Measurements from ENCODE around the gene SHROOM1. TPM values are rescaled to one million over a fixed set of nuclear protein-coding genes. Genes with fewer than 3 reads are reported as not detected.

The SHROOM1 gene
- total RNA-seq, 1 experiment from 2014 or later, result 23.3 TPM

- ChIA-PET POLR2A (ENCODE audit: unreplicated experiment) (interaction anchor here (0.7 kb wide), 2 partner anchors 18 to 82 kb away, joined by 5 to 14 read pairs; no protein-coding TSS in a partner anchor), CTCF (no interaction called here)
- no peak for DNase-seq
- no peak overlapping the region for H3K27ac ChIP-seq
- peaks cover 21% of the 10 kb centered on the region for H3K4me1 ChIP-seq (replicated peaks; ENCODE audit: insufficient read depth)
- no peak overlapping the region; the same call in 1 of the 2 replicates for H3K4me2 ChIP-seq
- H3K36me3 ChIP-seq (ENCODE audit: low read depth), result no peaks in the 10 kb centered on the region
- H2AFZ ChIP-seq, result no peak overlapping the region
- no TSS peak for BruUV-seq (replicated peaks)
- no peaks in the 10 kb centered on the region for H4K20me1 ChIP-seq (ENCODE audit: insufficient read depth)
- TF ChIP-seq EZH2 (IDR thresholded peaks at IDR 0.05; ENCODE audit: low read depth) (no peak), CTCF (conservative IDR thresholded peaks at IDR 0.05) (no peak)
- intact Hi-C loops (cut with micrococcal nuclease; ENCODE audit: unreplicated experiment), result no loop called here
- no peaks in the 10 kb centered on the region for H3K9me2 ChIP-seq (ENCODE audit: insufficient read depth)
- H3K27me3 ChIP-seq (ENCODE audit: insufficient read depth, low read depth), result no peaks in the 10 kb centered on the region
- H3F3A ChIP-seq (ENCODE audit: insufficient read depth, low read depth), result peaks cover 14% of the 10 kb centered on the region; the same call in 1 of the 2 replicates
- H3K4me3 ChIP-seq, result no peak overlapping the region
- H3K9me3 ChIP-seq (ENCODE audit: insufficient read depth, low read depth), result no peaks in the 10 kb centered on the region
- no peaks in the 10 kb centered on the region for H3K79me2 ChIP-seq (ENCODE audit: low read depth)
These were observed 15.0 kb downstream of the SHROOM1 start for GRCh38 chr5:132815454-132815853.

- H3F3A ChIP-seq (ENCODE audit: insufficient read depth, low read depth), result peaks cover 14% of the 10 kb centered on the region; the same call in 1 of the 2 replicates
- no TSS peak for BruUV-seq (replicated peaks)
- no peak for TF ChIP-seq EZH2 (IDR thresholded peaks at IDR 0.05; ENCODE audit: low read depth)
- TF ChIP-seq CTCF (conservative IDR thresholded peaks at IDR 0.05), result no peak
- no peaks in the 10 kb centered on the region for H3K9me3 ChIP-seq (ENCODE audit: insufficient read depth, low read depth)
- no peak overlapping the region for H3K4me2 ChIP-seq
- no peak overlapping the region for H3K27ac ChIP-seq
- H3K4me1 ChIP-seq (replicated peaks; ENCODE audit: insufficient read depth), result peaks cover 21% of the 10 kb centered on the region
- intact Hi-C loops (cut with micrococcal nuclease; ENCODE audit: unreplicated experiment), result no loop called here
- DNase-seq, result no peak
- H4K20me1 ChIP-seq (ENCODE audit: insufficient read depth), result no peaks in the 10 kb centered on the region
- H3K4me3 ChIP-seq, result no peak overlapping the region
- ChIA-PET CTCF (no interaction called here), POLR2A (ENCODE audit: unreplicated experiment) (interaction anchor here (0.7 kb wide), 2 partner anchors 17 to 81 kb away, joined by 5 to 14 read pairs; no protein-coding TSS in a partner anchor)
- no peaks in the 10 kb centered on the region for H3K27me3 ChIP-seq (ENCODE audit: insufficient read depth, low read depth)
- no peaks in the 10 kb centered on the region for H3K79me2 ChIP-seq (ENCODE audit: low read depth)
- H3K36me3 ChIP-seq (ENCODE audit: low read depth), result no peaks in the 10 kb centered on the region
- H2AFZ ChIP-seq, result no peak overlapping the region
- H3K9me2 ChIP-seq (ENCODE audit: insufficient read depth), result no peaks in the 10 kb centered on the region
These were observed 15.7 kb downstream of the SHROOM1 start for GRCh38 chr5:132814503-132815294.

- no peaks in the 10 kb centered on the region for H3K36me3 ChIP-seq (ENCODE audit: low read depth)
- no peaks in the 10 kb centered on the region for H3K9me2 ChIP-seq (ENCODE audit: insufficient read depth)
- POLR2A ChIA-PET (ENCODE audit: unreplicated experiment), result interaction anchor here (0.6 kb wide), 1 partner anchor 33 kb away, joined by 11 read pairs; no protein-coding TSS in a partner anchor
- H3K4me2 ChIP-seq, result no peak overlapping the region
- peaks cover 14% of the 10 kb centered on the region; the same call in 1 of the 2 replicates for H3F3A ChIP-seq (ENCODE audit: insufficient read depth, low read depth)
- no peak for TF ChIP-seq EZH2 (IDR thresholded peaks at IDR 0.05; ENCODE audit: low read depth)
- TF ChIP-seq CTCF (conservative IDR thresholded peaks at IDR 0.05), result no peak
- peaks cover 21% of the 10 kb centered on the region for H3K4me1 ChIP-seq (replicated peaks; ENCODE audit: insufficient read depth)
- no peaks in the 10 kb centered on the region for H3K79me2 ChIP-seq (ENCODE audit: low read depth)
- H4K20me1 ChIP-seq (ENCODE audit: insufficient read depth), result no peaks in the 10 kb centered on the region
- H2AFZ ChIP-seq, result no peak overlapping the region
- intact Hi-C loops (cut with micrococcal nuclease; ENCODE audit: unreplicated experiment), result loop anchor here (2.0 kb wide), 1 partner anchor 429 kb away; no protein-coding TSS in a partner anchor
- CTCF ChIA-PET, result no interaction called here
- no peak overlapping the region for H3K27ac ChIP-seq
- BruUV-seq (replicated peaks), result no TSS peak
- no peak for DNase-seq
- H3K4me3 ChIP-seq, result no peak overlapping the region
- no peaks in the 10 kb centered on the region for H3K27me3 ChIP-seq (ENCODE audit: insufficient read depth, low read depth)
- H3K9me3 ChIP-seq (ENCODE audit: insufficient read depth, low read depth), result no peaks in the 10 kb centered on the region
These were observed 16.6 kb downstream of the SHROOM1 start for GRCh38 chr5:132813599-132814502.
